Measurements from ENCODE around the gene MYL11.

The MYL11 gene

DNA sequence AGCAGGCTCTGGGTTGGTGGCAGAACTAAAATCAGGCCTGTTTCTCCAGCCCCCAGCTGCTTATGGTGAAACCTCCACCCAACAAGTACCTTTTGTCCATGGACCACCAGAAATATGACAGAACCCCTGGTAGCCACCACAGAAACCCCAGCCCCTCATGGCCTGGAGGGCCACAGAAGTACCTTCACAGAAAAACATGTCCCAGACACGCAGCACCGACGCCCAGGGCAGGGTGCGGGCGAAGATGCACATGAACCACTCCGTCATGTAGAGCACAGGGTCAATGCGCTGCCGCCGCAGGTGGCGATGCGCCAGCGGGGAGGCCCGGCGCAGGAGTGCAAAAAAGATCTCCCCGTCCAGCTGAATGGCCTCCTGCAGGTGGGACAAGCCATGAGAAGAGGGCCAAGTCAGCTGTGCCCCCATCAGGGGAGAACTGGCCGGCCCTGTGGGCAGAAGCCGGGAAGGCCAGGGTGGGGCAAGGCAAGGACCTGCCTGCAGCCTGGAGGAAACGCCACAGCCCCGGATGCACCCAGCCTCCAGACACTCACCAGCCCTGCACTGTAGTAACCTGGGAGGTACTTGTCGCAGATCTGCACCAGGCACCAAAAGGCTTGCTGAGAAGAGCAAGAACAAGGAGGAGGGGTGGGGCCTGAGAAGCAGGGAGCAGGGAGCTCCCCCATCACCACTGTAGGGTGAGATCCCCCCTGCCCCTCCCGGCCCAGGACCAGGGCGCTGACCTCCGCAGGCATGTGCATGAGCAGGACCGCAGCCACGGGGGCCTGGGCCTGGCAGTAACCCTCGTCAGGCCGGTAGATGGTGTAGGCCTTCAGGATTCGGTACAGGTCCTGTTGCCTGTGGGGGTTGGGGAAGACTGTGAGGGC, 15.4 kb upstream of the MYL11 start (continued):
- TF ChIP-seq ZNF274 (IDR thresholded peaks at IDR 0.05; ENCODE audit: low read length) (no peak), ZNF274 (tag by site-specific recombination; IDR thresholded peaks at IDR 0.05; ENCODE audit: borderline replicate concordance) (no peak), SCRT1 (tag by site-specific recombination; IDR thresholded peaks at IDR 0.05; ENCODE audit: borderline replicate concordance) (0 out of 2 replicates have a peak, but pooled peaks have one; percentile 23), RBAK (tag by site-specific recombination; IDR thresholded peaks at IDR 0.05) (no peak), SETDB1 (IDR thresholded peaks at IDR 0.05; ENCODE audit: insufficient read length, low read length) (no peak), ZNF501 (tag by site-specific recombination; IDR thresholded peaks at IDR 0.05) (no peak)

- Histone ChIP-seq H3K27ac (ENCODE audit: extremely low read depth, low read depth, low read length) (no peak overlapping the region), H3K9me3 (ENCODE audit: control insufficient read depth, insufficient read depth, low read depth, low read length) (no peaks in the 10 kb centered on the region), H3K4me3 (ENCODE audit: low read depth, low read length) (no peak overlapping the region), H3K36me3 (ENCODE audit: control insufficient read depth in 2 of 2, insufficient read depth in 1 of 2, low read length in 2 of 2) (peaks cover 21 to 77% of the 10 kb centered on the region in 2 experiments; a peak in 2 of 3 replicates), H3K4me1 (ENCODE audit: control insufficient read depth, insufficient read depth, low read length) (no peaks in the 10 kb centered on the region)
- ChIA-PET POLR2A (interaction anchor here (0.5 to 2.9 kb wide), 3 partner anchors 10 to 37 kb away, joined by 3 to 17 read pairs (median 7); partner anchors contain the start of gene TBC1D10B), CTCF (interaction anchor here (1.5 to 1.8 kb wide), 2 partner anchors 9 to 49 kb away, joined by 4 to 5 read pairs; no protein-coding TSS in a partner anchor)
- no peak for TF ChIP-seq ZBTB21 (tag by site-specific recombination; IDR thresholded peaks at IDR 0.05)
These were observed 14.8 kb upstream of the MYL11 start for GRCh38 chr16:30359871-30360170.

- CTCF ChIA-PET = interaction anchor here (0.6 to 1.0 kb wide), 2 partner anchors 8 to 279 kb away, joined by 3 read pairs; no protein-coding TSS in a partner anchor
- POLR2A ChIA-PET = interaction anchor here (1.2 to 2.9 kb wide), 2 partner anchors 9 to 10 kb away, joined by 4 to 17 read pairs; partner anchors contain the start of gene TBC1D10B
- peaks cover 24 to 89% of the 10 kb centered on the region in 2 experiments; a peak in 2 of 3 replicates for H3K36me3 ChIP-seq (ENCODE audit: control insufficient read depth in 2 of 2, insufficient read depth in 1 of 2, low read length in 2 of 2)
- TF ChIP-seq PRDM1 (tag by site-specific recombination; IDR thresholded peaks at IDR 0.05) = peak; percentile 91
- TF ChIP-seq ZBTB44 (tag by site-specific recombination; IDR thresholded peaks at IDR 0.05) = no peak
- TF ChIP-seq ZEB2 (tag by site-specific recombination; IDR thresholded peaks at IDR 0.05) = peak; percentile 80; the same call in 1 of the 2 replicates
- H3K9me3 ChIP-seq (ENCODE audit: control insufficient read depth, insufficient read depth, low read depth, low read length) = no peaks in the 10 kb centered on the region
- no peak overlapping the region for H3K27ac ChIP-seq (ENCODE audit: extremely low read depth, low read depth, low read length)
- H3K4me1 ChIP-seq (ENCODE audit: control insufficient read depth, insufficient read depth, low read length) = no peaks in the 10 kb centered on the region
- H3K4me3 ChIP-seq (ENCODE audit: low read depth, low read length) = no peak overlapping the region
These were observed 13.4 kb upstream of the MYL11 start for GRCh38 chr16:30361180-30361579.

DNA sequence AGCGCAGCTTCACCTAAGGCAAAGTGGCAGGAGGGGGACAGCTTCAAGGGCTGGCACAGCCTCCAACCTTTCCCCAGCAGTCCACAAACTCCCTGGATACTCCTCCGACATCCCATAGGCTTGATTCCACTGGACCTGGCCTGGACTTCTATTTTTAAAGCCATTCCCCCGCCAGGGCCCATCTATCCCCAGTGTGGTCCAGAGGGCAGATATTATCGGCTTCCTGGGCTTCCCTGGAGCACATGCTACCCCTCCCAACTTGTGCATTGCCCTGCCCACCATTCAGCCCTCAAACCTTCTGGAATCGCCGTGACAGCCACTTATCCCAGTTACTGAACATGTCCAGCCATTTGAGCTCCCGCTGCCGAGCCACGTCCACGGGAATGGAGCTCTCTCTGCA, 9.4 kb upstream of the MYL11 start:
- ChIA-PET POLR2A (interaction anchor here (0.6 to 1.5 kb wide), 4 partner anchors 10 to 42 kb away, joined by 3 to 6 read pairs (median 4); partner anchors contain the start of genes CD2BP2 and ZNF771), CTCF (interaction anchor here (1.4 to 3.1 kb wide), 2 partner anchors 13 to 44 kb away, joined by 3 to 16 read pairs; no protein-coding TSS in a partner anchor)

More for the DNA sequence above, 9.4 kb upstream of the MYL11 start:
- no peaks in the 10 kb centered on the region; the same call in 1 of the 2 replicates for H3K4me1 ChIP-seq (ENCODE audit: control insufficient read depth, insufficient read depth, low read length)
- H3K4me3 ChIP-seq (ENCODE audit: low read depth, low read length) = no peak overlapping the region
- no peaks in the 10 kb centered on the region for H3K9me3 ChIP-seq (ENCODE audit: control insufficient read depth, insufficient read depth, low read depth, low read length)
- TF ChIP-seq, protein P1, sequence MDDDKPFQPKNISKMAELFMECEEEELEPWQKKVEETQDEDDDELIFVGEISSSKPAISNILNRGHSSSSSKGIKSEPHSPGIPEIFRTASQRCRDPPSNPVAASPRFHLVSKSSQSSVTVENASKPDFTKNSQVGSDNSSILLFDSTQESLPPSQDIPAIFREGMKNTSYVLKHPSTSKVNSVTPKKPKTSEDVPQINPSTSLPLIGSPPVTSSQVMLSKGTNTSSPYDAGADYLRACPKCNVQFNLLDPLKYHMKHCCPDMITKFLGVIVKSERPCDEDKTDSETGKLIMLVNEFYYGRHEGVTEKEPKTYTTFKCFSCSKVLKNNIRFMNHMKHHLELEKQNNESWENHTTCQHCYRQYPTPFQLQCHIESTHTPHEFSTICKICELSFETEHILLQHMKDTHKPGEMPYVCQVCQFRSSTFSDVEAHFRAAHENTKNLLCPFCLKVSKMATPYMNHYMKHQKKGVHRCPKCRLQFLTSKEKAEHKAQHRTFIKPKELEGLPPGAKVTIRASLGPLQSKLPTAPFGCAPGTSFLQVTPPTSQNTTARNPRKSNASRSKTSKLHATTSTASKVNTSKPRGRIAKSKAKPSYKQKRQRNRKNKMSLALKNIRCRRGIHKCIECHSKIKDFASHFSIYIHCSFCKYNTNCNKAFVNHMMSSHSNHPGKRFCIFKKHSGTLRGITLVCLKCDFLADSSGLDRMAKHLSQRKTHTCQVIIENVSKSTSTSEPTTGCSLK (tag by site-specific recombination; IDR thresholded peaks at IDR 0.05) = no peak
- no peak for TF ChIP-seq ZNF529 (tag by site-specific recombination; IDR thresholded peaks at IDR 0.05; ENCODE audit: insufficient replicate concordance)
- no peak for TF ChIP-seq ZNF157 (tag by site-specific recombination; IDR thresholded peaks at IDR 0.05)
- no peak for TF ChIP-seq ZNF548 (tag by site-specific recombination; IDR thresholded peaks at IDR 0.05)
- no peak overlapping the region for H3K27ac ChIP-seq (ENCODE audit: extremely low read depth, low read depth, low read length)
- peaks cover 27 to 64% of the 10 kb centered on the region in 2 experiments; a peak in 2 of 3 replicates for H3K36me3 ChIP-seq (ENCODE audit: control insufficient read depth in 2 of 2, insufficient read depth in 1 of 2, low read length in 2 of 2)

All from HEK293 (cell line).